ENCODE data around the gene CRYZL1.

CRYZL1 gene

DNA sequence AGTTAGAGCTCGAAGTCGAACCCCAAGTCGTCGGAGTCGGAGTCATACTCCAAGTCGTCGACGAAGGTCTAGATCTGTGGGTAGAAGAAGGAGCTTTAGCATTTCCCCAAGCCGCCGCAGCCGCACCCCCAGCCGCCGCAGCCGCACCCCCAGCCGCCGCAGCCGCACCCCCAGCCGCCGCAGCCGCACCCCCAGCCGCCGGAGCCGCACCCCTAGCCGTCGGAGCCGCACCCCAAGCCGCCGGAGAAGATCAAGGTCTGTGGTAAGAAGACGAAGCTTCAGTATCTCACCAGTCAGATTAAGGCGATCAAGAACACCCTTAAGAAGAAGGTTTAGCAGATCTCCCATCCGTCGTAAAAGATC is 86.6 kb downstream of the CRYZL1 start:
- H3K14ac ChIP-seq (ENCODE audit: low read length): no peak overlapping the region
- no peak overlapping the region for H2BK5ac ChIP-seq (ENCODE audit: low read length)
- WGBS, 2 donors (ENCODE audit: extremely low coverage in 2 of 2, insufficient read length in 2 of 2, insufficient replicate concordance in 1 of 2): no CpG with 5 or more reads among the region's 32 CpGs
- H3K18ac ChIP-seq (ENCODE audit: low read length): no peak overlapping the region
- H3K27ac ChIP-seq (replicated peaks; ENCODE audit: low read length): no peak overlapping the region
- peaks cover 60 to 98% of the 10 kb centered on the region in 2 donors for H3K36me3 ChIP-seq (replicated peaks in 1 of 2; ENCODE audit: control insufficient read depth in 2 of 2, insufficient read depth in 2 of 2, low read length in 2 of 2)
- no peak overlapping the region for H2AFZ ChIP-seq (ENCODE audit: low read length)
- no peak for DNase-seq (ENCODE audit: low spot score)
- H2BK12ac ChIP-seq (ENCODE audit: low read length): no peak overlapping the region
- no peaks in the 10 kb centered on the region for H3K27me3 ChIP-seq (ENCODE audit: control insufficient read depth in 3 of 3, insufficient read depth in 3 of 3, low read depth in 1 of 3, low read length in 3 of 3)
- no peaks in the 10 kb centered on the region for H3K4me1 ChIP-seq (ENCODE audit: control insufficient read depth in 2 of 2, insufficient read depth in 1 of 2, low read depth in 1 of 2, low read length in 2 of 2)
- peaks cover 6 to 39% of the 10 kb centered on the region in 2 donors for H3K9me3 ChIP-seq (replicated peaks in 1 of 2; ENCODE audit: control insufficient read depth in 2 of 2, insufficient read depth in 1 of 2, low read depth in 1 of 2, low read length in 2 of 2)
- no peak overlapping the region for H3K9ac ChIP-seq (ENCODE audit: low read depth, low read length, poor library complexity)
- no peak overlapping the region for H3K4me2 ChIP-seq (ENCODE audit: insufficient read depth, low read length, poor library complexity, severe bottlenecking)
- H4K8ac ChIP-seq (ENCODE audit: low read depth, low read length): no peak overlapping the region
- no peak overlapping the region for H2BK15ac ChIP-seq (ENCODE audit: low read length)
- no peak overlapping the region for H3K4ac ChIP-seq (ENCODE audit: low read length)
- H2AK5ac ChIP-seq (ENCODE audit: low read depth, low read length): no peak overlapping the region
- no peak overlapping the region for H3K4me3 ChIP-seq (ENCODE audit: low read length in 2 of 2)
- H3K23ac ChIP-seq (ENCODE audit: low read depth, low read length, poor library complexity): no peak overlapping the region
- no peak overlapping the region for H4K91ac ChIP-seq (ENCODE audit: low read depth, low read length, poor library complexity)
- H3K79me1 ChIP-seq (ENCODE audit: low read depth, low read length): peaks cover 19% of the 10 kb centered on the region
- no peak overlapping the region for H2BK120ac ChIP-seq (ENCODE audit: low read depth, low read length)

DNA sequence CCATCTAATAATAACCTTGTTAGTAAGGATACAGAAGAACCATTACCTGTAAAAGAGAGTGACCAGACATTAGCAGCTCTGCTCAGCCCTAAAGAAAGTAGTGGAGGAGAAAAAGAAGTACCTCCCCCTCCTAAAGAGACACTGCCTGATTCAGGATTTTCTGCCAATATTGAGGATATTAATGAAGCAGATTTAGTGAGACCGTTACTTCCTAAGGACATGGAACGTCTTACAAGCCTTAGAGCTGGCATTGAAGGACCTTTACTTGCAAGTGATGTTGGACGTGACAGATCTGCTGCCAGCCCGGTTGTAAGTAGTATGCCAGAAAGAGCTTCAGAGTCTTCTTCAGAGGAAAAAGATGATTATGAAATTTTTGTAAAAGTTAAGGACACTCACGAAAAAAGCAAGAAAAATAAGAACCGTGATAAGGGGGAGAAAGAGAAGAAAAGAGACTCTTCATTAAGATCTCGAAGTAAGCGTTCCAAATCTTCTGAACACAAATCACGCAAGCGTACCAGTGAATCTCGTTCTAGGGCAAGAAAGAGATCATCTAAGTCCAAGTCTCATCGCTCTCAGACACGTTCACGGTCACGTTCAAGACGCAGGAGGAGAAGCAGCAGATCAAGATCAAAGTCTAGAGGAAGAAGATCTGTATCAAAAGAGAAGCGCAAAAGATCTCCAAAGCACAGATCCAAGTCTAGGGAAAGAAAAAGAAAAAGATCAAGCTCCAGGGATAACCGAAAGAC is 87.1 kb downstream of the CRYZL1 start:
- H3K4ac ChIP-seq (ENCODE audit: low read length): no peak overlapping the region
- DNase-seq (ENCODE audit: low spot score): no peak
- H3K18ac ChIP-seq (ENCODE audit: low read length): no peak overlapping the region
- no peak overlapping the region for H2BK15ac ChIP-seq (ENCODE audit: low read length)
- H4K8ac ChIP-seq (ENCODE audit: low read depth, low read length): no peak overlapping the region
- H3K14ac ChIP-seq (ENCODE audit: low read length): no peak overlapping the region
- no peaks in the 10 kb centered on the region for H3K27me3 ChIP-seq (ENCODE audit: control insufficient read depth in 3 of 3, insufficient read depth in 3 of 3, low read depth in 1 of 3, low read length in 3 of 3)
- H2AK5ac ChIP-seq (ENCODE audit: low read depth, low read length): no peak overlapping the region
- H2AFZ ChIP-seq (ENCODE audit: low read length): no peak overlapping the region
- no peak overlapping the region for H2BK12ac ChIP-seq (ENCODE audit: low read length)
- H3K9ac ChIP-seq (ENCODE audit: low read depth, low read length, poor library complexity): no peak overlapping the region
- WGBS, 2 donors (ENCODE audit: extremely low coverage in 2 of 2, insufficient read length in 2 of 2, insufficient replicate concordance in 1 of 2): no CpG with 5 or more reads among the region's 18 CpGs
- H3K4me3 ChIP-seq (ENCODE audit: low read length in 2 of 2): no peak overlapping the region
- no peak overlapping the region for H4K91ac ChIP-seq (ENCODE audit: low read depth, low read length, poor library complexity)
- H3K4me2 ChIP-seq (ENCODE audit: insufficient read depth, low read length, poor library complexity, severe bottlenecking): no peak overlapping the region
- H3K79me1 ChIP-seq (ENCODE audit: low read depth, low read length): peaks cover 18% of the 10 kb centered on the region
- no peaks in the 10 kb centered on the region for H3K4me1 ChIP-seq (ENCODE audit: control insufficient read depth in 2 of 2, insufficient read depth in 1 of 2, low read depth in 1 of 2, low read length in 2 of 2)
- no peak overlapping the region for H3K27ac ChIP-seq (replicated peaks; ENCODE audit: low read length)
- H3K36me3 ChIP-seq (replicated peaks in 1 of 2; ENCODE audit: control insufficient read depth in 2 of 2, insufficient read depth in 2 of 2, low read length in 2 of 2): peaks cover 62 to 98% of the 10 kb centered on the region in 2 donors
- H3K9me3 ChIP-seq (replicated peaks in 1 of 2; ENCODE audit: control insufficient read depth in 2 of 2, insufficient read depth in 1 of 2, low read depth in 1 of 2, low read length in 2 of 2): peaks cover 6 to 39% of the 10 kb centered on the region in 2 donors
- H2BK5ac ChIP-seq (ENCODE audit: low read length): no peak overlapping the region
- H3K23ac ChIP-seq (ENCODE audit: low read depth, low read length, poor library complexity): no peak overlapping the region
- no peak overlapping the region for H2BK120ac ChIP-seq (ENCODE audit: low read depth, low read length)

DNA sequence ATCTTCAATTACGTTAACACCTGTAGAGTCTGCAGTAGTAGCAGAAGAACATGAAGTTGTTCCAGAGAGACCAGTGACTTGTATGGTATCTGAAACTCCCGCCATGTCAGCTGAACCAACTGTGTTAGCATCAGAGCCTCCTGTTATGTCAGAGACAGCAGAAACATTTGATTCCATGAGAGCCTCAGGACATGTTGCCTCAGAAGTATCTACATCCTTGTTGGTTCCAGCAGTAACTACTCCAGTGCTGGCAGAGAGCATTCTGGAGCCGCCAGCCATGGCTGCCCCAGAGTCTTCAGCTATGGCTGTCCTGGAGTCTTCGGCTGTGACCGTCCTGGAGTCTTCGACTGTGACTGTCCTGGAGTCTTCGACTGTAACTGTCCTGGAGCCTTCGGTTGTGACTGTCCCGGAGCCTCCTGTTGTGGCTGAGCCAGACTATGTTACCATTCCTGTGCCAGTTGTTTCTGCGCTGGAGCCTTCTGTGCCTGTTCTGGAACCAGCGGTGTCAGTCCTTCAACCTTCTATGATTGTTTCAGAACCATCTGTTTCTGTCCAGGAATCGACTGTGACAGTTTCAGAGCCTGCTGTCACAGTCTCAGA is 88.4 kb downstream of the CRYZL1 start:
- Histone ChIP-seq H3K36me3 (replicated peaks in 1 of 2; ENCODE audit: control insufficient read depth in 2 of 2, insufficient read depth in 2 of 2, low read length in 2 of 2) (peaks cover 59 to 98% of the 10 kb centered on the region in 2 donors), H3K23ac (ENCODE audit: low read depth, low read length, poor library complexity) (no peak overlapping the region)

DNA sequence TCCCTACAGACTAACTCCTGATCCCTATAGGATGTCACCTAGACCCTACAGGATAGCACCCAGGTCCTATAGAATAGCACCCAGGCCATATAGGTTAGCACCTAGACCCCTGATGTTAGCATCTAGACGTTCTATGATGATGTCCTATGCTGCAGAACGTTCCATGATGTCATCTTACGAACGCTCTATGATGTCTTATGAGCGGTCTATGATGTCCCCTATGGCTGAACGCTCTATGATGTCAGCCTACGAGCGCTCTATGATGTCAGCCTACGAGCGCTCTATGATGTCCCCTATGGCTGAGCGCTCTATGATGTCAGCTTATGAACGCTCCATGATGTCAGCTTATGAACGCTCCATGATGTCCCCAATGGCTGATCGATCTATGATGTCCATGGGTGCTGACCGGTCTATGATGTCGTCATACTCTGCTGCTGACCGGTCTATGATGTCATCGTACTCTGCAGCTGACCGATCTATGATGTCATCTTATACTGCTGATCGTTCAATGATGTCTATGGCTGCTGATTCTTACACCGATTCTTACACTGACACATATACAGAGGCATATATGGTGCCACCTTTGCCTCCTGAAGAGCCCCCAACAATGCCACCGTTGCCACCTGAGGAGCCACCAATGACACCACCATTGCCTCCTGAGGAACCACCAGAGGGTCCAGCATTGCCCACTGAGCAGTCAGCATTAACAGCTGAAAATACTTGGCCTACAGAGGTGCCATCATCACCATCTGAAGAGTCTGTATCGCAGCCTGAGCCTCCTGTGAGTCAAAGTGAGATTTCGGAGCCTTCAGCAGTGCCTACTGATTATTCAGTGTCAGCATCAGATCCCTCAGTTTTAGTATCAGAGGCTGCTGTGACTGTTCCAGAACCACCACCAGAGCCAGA is 89.2 kb downstream of the CRYZL1 start:
- Histone ChIP-seq H3K4me3 (ENCODE audit: low read length in 2 of 2) (no peak overlapping the region), H2AFZ (ENCODE audit: low read length) (no peak overlapping the region), H2BK5ac (ENCODE audit: low read length) (no peak overlapping the region), H3K79me1 (ENCODE audit: low read depth, low read length) (peaks cover 18% of the 10 kb centered on the region), H3K4me2 (ENCODE audit: insufficient read depth, low read length, poor library complexity, severe bottlenecking) (no peak overlapping the region), H2BK120ac (ENCODE audit: low read depth, low read length) (no peak overlapping the region), H2BK12ac (ENCODE audit: low read length) (no peak overlapping the region), H3K23ac (ENCODE audit: low read depth, low read length, poor library complexity) (no peak overlapping the region), H3K9ac (ENCODE audit: low read depth, low read length, poor library complexity) (no peak overlapping the region), H3K27ac (replicated peaks; ENCODE audit: low read length) (no peak overlapping the region), H3K14ac (ENCODE audit: low read length) (no peak overlapping the region), H2AK5ac (ENCODE audit: low read depth, low read length) (no peak overlapping the region), H2BK15ac (ENCODE audit: low read length) (no peak overlapping the region), H3K9me3 (replicated peaks in 1 of 2; ENCODE audit: control insufficient read depth in 2 of 2, insufficient read depth in 1 of 2, low read depth in 1 of 2, low read length in 2 of 2) (peaks cover 6 to 35% of the 10 kb centered on the region in 2 donors), H3K4me1 (ENCODE audit: control insufficient read depth in 2 of 2, insufficient read depth in 1 of 2, low read depth in 1 of 2, low read length in 2 of 2) (no peaks in the 10 kb centered on the region), H3K18ac (ENCODE audit: low read length) (no peak overlapping the region), H4K91ac (ENCODE audit: low read depth, low read length, poor library complexity) (no peak overlapping the region), H4K8ac (ENCODE audit: low read depth, low read length) (no peak overlapping the region), H3K36me3 (replicated peaks in 1 of 2; ENCODE audit: control insufficient read depth in 2 of 2, insufficient read depth in 2 of 2, low read length in 2 of 2) (peaks cover 56 to 98% of the 10 kb centered on the region in 2 donors), H3K4ac (ENCODE audit: low read length) (no peak overlapping the region), H3K27me3 (ENCODE audit: control insufficient read depth in 3 of 3, insufficient read depth in 3 of 3, low read depth in 1 of 3, low read length in 3 of 3) (no peaks in the 10 kb centered on the region)
- no peak for DNase-seq (ENCODE audit: low spot score)
- WGBS, 2 donors (ENCODE audit: extremely low coverage in 2 of 2, insufficient read length in 2 of 2, insufficient replicate concordance in 1 of 2): no CpG with 5 or more reads among the region's 24 CpGs

More for the DNA sequence above, 88.4 kb downstream of the CRYZL1 start:
- no peak overlapping the region for H2BK12ac ChIP-seq (ENCODE audit: low read length)
- no peak overlapping the region for H3K14ac ChIP-seq (ENCODE audit: low read length)
- no CpG with 5 or more reads among the region's 12 CpGs for WGBS, 2 donors (ENCODE audit: extremely low coverage in 2 of 2, insufficient read length in 2 of 2, insufficient replicate concordance in 1 of 2)
- H3K4me3 ChIP-seq (ENCODE audit: low read length in 2 of 2): no peak overlapping the region
- H3K9me3 ChIP-seq (replicated peaks in 1 of 2; ENCODE audit: control insufficient read depth in 2 of 2, insufficient read depth in 1 of 2, low read depth in 1 of 2, low read length in 2 of 2): peaks cover 6 to 35% of the 10 kb centered on the region in 2 donors
- no peak overlapping the region for H3K27ac ChIP-seq (replicated peaks; ENCODE audit: low read length)
- no peak overlapping the region for H3K4me2 ChIP-seq (ENCODE audit: insufficient read depth, low read length, poor library complexity, severe bottlenecking)
- no peak overlapping the region for H2AFZ ChIP-seq (ENCODE audit: low read length)
- H3K4ac ChIP-seq (ENCODE audit: low read length): no peak overlapping the region
- H4K91ac ChIP-seq (ENCODE audit: low read depth, low read length, poor library complexity): no peak overlapping the region
- no peak overlapping the region for H4K8ac ChIP-seq (ENCODE audit: low read depth, low read length)
- H3K27me3 ChIP-seq (ENCODE audit: control insufficient read depth in 3 of 3, insufficient read depth in 3 of 3, low read depth in 1 of 3, low read length in 3 of 3): no peaks in the 10 kb centered on the region
- no peak overlapping the region for H2BK120ac ChIP-seq (ENCODE audit: low read depth, low read length)
- H2AK5ac ChIP-seq (ENCODE audit: low read depth, low read length): no peak overlapping the region
- H2BK15ac ChIP-seq (ENCODE audit: low read length): no peak overlapping the region
- H3K18ac ChIP-seq (ENCODE audit: low read length): no peak overlapping the region
- H2BK5ac ChIP-seq (ENCODE audit: low read length): no peak overlapping the region
- no peak for DNase-seq (ENCODE audit: low spot score)
- peaks cover 18% of the 10 kb centered on the region for H3K79me1 ChIP-seq (ENCODE audit: low read depth, low read length)
- H3K4me1 ChIP-seq (ENCODE audit: control insufficient read depth in 2 of 2, insufficient read depth in 1 of 2, low read depth in 1 of 2, low read length in 2 of 2): no peaks in the 10 kb centered on the region
- no peak overlapping the region for H3K9ac ChIP-seq (ENCODE audit: low read depth, low read length, poor library complexity)
